ENCODE measurements around the gene TMTC1.
"Not testable (repeated sequence)": the region's sequence is repeated elsewhere in the genome, so short reads cannot be mapped to it uniquely, and the experiment has no call there.

TMTC1 gene

GRCh38 chr12:29665107-29665506, 118.6 kb downstream of the TMTC1 start:
- no peak for DNase-seq (ENCODE audit: low spot score)

- DNase-seq (ENCODE audit: low spot score): no peak
Observed at GRCh38 chr12:29662734-29663323, 120.9 kb downstream of the TMTC1 start.

DNA sequence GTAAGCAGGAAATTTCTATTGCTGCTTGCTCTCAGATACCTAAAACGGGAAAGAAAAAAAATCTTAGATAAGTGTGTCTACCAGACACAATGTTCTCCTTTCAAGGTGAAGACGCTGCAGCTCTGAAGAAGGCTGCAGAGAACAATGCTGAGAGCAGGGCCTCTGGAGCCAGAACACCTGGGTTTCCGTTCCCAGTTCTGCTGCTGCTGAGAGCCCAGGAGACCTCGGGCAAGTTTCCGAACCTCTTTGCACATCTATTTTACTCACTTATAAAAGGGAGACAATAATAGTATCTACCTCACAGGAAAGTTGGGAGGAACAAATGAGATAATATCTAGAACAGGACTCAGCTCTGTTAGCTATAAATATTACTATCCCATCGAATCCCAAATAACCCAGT, 122.9 kb downstream of the TMTC1 start:
- DNase-seq (ENCODE audit: low spot score): no peak

DNA sequence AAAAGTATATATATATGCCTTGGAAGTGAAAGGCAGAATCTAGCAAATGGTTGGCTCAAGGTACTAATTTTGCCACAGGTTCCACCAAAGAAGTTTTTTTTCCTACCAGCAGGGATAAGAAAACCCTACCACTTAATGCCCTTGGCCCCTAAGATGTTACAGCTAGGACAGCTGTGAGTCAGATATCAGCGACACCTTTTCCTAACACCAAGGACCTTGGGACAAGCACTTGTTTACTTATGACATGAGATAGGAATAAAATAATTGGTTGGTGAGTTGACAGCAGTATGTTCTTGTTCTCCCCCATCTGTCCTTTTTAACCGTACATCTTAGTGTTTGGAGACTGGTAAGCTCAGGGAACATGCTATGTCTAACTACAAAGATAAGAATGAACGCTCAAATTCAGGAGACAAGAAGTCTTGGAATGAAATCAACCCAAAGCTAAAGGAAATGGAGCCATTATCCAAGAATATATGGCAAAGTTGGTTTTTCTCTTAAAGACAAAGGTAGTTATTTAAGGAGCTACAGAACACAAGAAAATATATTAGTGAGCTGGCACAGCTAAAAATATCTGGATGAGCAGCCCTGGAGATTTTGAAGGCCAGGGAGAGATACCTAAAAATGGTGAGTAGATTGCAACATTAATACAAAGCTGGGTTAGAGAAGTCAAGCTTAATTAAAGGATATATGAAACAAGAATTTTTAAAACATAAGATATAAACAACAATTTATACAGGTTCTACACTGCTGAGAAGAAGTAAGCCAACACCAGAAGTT, 126.8 kb downstream of the TMTC1 start:
- no peak for DNase-seq (ENCODE audit: low spot score)

DNA sequence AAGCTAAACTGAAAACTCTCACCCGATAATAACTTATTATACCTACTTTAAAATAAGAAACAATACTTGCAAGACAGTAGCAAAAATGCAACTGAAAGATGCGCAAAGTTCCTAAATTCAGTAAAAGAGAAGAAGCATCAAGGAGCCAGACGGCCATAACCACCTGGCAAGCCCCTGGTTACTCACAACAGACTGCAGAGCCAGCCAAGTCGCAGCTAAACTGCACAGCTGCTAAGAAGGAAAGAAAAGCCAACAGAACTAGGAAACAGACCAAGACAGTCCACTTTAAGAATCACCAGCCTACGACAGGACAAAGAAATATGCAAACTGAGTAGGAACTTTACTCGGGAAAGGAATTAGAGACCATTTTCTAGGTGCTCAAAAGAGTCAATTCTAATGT, 127.9 kb downstream of the TMTC1 start:
- no peak for DNase-seq (ENCODE audit: low spot score)

DNA sequence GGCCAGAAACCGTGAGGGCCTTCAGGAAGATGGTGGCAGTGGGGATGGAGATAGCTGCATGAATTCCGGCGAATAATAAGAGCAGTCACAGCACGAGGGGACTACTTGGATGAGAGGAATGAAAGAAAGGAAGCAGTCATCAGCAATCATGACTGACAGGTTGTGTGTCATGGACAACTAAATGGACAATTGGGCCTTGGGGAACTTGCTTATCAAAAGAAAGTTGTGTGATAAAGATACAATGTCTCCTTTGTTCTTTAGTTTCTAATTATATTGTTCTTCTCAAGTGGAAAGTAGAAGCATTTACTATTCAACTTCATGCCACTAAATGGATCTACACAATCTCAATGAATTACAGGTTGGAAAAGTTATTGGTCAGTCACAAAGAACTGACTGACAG, 130.5 kb downstream of the TMTC1 start:
- DNase-seq (ENCODE audit: low spot score): no peak

DNA sequence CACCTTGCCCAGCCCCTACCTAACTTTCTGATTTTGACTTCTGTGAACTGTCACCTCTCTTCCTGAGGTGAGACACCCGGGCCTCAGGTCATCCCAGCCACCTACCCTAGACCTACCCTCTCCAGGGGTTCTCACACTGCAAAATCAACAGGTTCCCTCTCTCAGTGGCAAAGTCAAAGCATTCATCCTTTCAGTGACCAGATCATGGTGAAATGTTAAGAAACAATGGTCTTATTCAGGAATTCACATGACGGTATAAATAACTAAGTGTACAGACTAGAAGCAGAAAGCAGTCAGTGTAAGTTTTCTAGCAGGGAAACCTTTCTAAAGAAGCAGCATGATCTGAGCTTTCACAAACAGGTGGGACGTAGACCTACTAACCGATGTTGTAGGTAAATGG, 133.4 kb downstream of the TMTC1 start:
- no peak for DNase-seq (ENCODE audit: low spot score)

DNA sequence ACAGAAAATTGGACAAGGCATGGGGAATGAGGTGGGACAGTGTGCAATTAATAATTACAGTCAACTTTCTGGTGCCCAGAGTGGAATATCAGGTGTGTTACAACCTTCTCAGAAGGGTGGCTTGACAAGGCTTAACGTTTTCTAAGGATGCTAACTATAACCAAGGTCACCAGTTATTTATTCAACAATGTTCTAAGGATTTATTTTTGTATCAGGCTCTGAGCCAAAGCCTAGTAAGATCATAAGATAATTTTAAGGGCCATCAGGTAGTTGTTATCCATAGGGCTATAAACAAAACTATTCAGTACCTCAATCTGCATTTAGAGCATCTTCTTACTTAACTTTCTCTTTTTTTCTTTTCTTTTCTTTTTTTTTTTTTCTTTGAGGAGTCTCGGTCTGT, 134.0 kb downstream of the TMTC1 start:
- no peak for DNase-seq (ENCODE audit: low spot score)

DNA sequence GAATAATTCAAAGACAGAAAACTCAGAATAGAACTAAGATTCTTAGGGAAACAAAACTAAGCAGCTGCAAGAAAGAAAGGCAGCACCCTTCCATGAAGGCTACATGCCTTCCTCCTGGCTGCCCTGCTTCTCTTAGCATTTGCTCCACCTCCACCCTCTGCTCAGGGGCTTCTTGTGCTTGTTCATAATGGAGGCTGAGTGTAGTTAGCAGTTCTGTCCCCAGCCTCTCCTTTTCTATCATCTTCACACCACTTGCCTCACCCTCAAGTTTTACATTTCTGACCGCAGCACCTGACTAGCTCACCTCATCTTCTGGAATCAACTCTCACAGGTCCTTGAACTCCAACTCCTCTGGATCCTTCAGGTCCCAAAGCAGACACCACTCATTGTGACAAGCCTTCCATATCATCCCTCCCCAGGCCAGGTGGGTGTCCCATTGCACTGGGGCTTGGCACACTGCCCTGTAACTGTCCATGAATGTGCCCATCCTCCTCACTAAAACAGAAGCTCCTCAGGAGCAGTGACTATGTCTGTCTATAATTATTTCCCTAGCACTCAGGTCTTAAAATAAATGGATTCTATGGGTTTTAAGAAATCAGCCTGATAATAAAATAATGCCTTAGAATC, 139.1 kb downstream of the TMTC1 start:
- DNase-seq (ENCODE audit: low spot score): no peak

- DNase-seq (ENCODE audit: low spot score): peak; percentile 79
Observed at GRCh38 chr12:29640589-29641345, 143.0 kb downstream of the TMTC1 start.

DNA sequence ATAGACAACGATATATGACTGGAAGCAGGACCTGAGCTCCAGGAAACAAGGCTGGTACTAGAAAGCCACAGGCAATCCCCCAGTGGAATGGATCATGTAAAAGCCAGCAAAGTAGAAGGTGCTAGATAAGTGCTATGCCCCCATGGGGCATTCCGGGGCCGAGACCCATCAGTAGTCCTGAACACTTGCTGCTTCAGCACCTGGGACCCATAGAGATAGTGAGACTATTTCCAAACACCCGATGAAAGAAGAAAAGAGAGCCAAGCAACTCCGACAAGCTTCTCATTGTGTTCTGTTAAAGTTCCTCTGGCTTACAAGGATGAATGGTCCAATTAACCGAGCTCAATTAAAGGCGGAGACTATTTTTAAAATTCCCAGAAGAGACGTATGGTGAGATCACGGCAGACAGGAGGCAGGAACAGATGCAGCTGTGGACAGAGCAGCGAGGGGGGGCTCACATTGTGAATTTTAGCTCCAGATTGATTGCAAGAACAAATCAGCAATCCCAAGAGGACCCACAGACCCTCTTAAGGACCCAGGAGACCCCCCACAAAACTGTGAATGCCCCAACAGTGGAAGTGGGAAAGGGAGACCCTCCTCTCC, 143.7 kb downstream of the TMTC1 start:
- no peak for DNase-seq (ENCODE audit: low spot score)

DNA sequence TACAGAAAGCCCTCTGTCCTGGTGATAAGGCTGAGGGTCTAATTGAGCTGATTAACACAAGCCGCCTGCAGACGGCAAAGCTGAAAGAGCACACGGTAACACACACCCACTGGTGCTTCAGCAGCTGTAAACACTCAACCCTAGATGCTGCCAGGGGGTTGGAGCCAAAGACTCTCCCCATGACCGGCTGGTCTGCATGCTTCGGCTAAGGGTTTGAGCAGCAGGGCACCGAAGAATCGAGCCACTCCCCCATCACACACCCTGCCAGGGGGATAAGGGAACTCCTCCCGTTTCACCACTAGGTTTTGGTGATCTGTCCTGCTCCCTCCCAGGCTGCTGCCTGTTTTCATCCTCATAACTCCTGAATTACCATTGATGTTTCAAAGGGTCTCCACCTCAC, 145.2 kb downstream of the TMTC1 start:
- DNase-seq (ENCODE audit: low spot score): no peak

DNA sequence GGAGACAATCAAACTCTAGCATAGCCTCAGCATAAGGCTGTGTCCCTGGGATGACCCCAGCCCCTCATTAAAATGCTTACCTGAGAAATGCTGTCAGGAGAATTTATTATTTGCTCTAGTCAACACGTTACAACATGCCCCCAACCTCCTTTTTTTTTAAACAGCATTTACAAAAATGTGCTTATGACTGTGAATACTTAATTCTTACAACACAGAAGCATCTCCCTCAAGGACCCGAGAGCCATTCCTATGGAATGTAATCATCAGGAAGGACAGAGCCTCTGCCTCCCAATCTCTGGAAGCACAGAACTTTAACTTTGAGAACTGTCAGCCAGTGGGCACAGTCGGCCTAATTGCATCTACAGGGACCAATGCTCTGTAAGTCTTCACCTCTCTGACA, 149.7 kb downstream of the TMTC1 start:
- no peak for DNase-seq (ENCODE audit: low spot score)

GRCh38 chr12:29630164-29630563, 153.6 kb downstream of the TMTC1 start:
- DNase-seq (ENCODE audit: low spot score): not testable (repeated sequence)

DNA sequence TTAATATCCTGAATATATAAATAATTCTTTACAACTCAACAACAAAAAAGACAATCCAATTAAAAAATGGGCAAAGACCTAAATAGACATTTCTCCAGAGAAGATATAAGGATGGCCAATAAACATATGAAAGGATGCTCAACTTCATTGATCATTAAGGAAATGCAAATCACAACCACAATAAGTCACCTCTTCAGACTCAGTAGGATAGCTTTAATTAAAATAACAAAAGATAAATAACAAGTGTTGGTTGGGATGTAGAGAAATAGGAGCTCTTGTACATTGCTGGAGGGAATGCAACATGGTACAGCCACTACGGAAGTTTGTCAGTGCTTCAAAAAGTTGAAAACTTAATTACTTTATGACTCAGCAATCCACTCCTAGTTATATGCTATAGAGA, 156.5 kb downstream of the TMTC1 start:
- DNase-seq (ENCODE audit: low spot score): no peak

DNA sequence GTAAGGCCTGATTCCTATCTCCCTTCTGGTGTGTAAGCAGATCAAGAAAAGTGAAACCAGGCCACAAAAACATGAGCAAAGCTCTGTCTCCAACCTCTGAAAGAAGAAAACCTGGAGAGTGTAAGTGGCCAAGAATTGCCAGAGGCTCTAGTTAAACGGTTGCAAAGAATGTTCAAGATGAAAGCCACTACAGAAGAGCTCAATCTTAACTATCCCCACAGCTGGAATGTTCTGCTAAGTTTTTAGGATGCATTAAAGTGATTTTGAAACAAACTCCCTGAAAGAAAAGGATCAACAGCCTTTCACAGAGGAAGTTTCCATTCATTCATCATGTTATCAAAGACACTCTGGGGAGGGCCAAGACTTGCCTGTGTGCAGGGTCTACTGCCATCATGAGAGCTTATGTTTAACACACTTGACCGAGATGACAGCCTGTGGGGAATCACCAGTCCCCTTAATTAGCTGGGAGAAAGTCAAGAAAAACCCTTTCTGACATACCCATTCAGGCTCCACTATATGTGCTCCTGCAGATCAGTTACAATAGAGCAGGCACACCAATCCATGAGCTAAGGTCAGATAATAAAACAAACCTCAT, 158.3 kb downstream of the TMTC1 start:
- no peak for DNase-seq (ENCODE audit: low spot score)

GRCh38 chr12:29622251-29622650, 161.5 kb downstream of the TMTC1 start:
- DNase-seq (ENCODE audit: low spot score): no peak

DNA sequence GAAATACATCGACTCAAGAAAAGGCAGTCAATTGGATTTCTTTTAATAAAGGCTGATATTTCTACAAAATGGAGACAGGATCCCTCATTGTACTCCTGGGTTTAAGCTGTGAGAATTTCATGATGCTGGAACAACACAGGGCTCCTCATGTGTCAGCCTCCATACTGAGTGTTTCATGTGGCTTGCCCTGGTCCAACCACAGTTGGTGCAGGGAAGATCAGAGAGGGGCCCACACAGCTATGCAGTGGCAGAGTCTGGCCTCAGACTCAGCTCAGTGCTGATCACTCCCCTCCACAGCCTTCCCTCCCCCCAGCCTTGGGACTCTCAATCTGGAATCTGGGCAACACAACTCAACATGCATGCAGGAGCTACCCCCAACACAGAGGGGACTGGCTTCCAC, 163.7 kb downstream of the TMTC1 start:
- DNase-seq (ENCODE audit: low spot score): no peak

DNA sequence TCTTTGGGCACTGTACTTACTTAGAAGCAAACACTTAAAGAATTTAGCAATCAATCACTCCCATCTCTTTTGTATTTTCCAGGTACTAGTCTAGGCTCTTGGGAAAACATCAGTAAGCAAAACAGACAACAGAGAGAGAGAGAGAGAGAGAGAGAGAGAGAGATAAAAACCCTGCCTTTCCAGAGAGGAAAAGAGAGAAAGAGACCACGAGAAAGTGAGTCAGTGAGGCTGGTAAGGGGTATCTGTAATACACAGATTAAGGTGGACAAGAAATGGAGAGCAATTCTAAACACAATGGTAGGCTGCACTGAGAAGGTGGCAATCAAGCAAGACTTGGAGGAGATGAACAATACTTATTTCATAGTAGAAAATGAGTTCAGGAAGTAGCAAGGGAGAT, 166.3 kb downstream of the TMTC1 start:
- no peak for DNase-seq (ENCODE audit: low spot score)

GRCh38 chr12:29616664-29617406, 166.9 kb downstream of the TMTC1 start:
- no peak for DNase-seq (ENCODE audit: low spot score)

DNA sequence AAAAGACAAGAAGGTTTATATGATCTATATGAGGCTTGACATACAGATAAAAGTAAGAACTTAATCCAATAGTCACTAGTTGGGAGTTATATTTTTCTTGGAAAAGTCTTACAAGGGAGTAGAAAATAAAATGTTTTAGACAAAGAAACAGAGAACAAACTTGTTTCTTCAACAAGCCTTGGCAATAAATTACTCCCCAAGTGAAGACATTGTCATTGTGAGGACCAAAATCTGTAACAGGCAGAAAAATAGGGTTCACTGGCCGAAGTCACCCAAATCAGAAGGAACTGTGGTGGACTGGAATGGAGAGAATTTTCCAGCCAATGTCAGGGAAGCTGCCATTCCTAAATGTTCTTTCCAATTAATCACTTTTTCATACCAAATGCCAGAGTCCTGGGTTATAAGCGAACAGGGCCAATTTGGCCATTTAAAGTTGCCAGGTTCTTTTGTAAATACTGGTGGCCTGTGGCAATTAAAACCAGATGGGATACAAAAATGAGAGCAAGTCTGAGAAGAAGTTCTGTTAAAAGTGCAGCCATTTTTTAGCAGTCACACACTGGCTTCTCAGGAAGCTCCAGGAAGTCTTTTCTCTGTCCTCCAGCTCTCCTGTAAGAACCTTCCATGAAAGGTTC, 168.9 kb downstream of the TMTC1 start:
- no peak for DNase-seq (ENCODE audit: low spot score)
